Skin of body (tissue), 3 donors: ENCODE measurements around the gene MID1. TPM values are rescaled to one million over a fixed set of nuclear protein-coding genes. Genes with fewer than 3 reads are reported as not detected.

Source experiments
- DNase-seq: peaks from one replicate; lab custom pipeline; 2025; lab: John Stamatoyannopoulos, UW
- small RNA-seq: library from RNA; depleted of rRNA; stranded (forward); fragments of <200 nt; gene quantifications from one replicate; pipeline ENCODE3, GENCODE V24; 2014; ENCODE audit warnings: low replicate concordance
- total RNA-seq: library from RNA; depleted of rRNA; stranded (reverse); fragments of >200 nt; gene quantifications from one replicate; pipeline ENCODE4 v1.2.3, GENCODE V29; 2014

The MID1 gene
- total RNA-seq, 1 donor from 2014 or later: 21.9 TPM

- DNase-seq: no peak
Measured at GRCh38 chrX:10444204-10444603, 176.2 kb downstream of the MID1 start.

- no peak for DNase-seq
Measured at GRCh38 chrX:10441464-10441863, 178.9 kb downstream of the MID1 start.

GRCh38 chrX:10433296-10433965, 187.0 kb downstream of the MID1 start:
- no peak for DNase-seq

- no peak for DNase-seq
Measured at GRCh38 chrX:10429908-10430307, 190.5 kb downstream of the MID1 start.

- DNase-seq: no peak
Measured at GRCh38 chrX:10427249-10427648, 193.1 kb downstream of the MID1 start.

- no peak for DNase-seq
Measured at GRCh38 chrX:10423716-10424115, 196.7 kb downstream of the MID1 start.

- DNase-seq: no peak
Measured at GRCh38 chrX:10420134-10420533, 200.3 kb downstream of the MID1 start.

- DNase-seq: no peak
Measured at GRCh38 chrX:10416424-10416823, 204.0 kb downstream of the MID1 start.

GRCh38 chrX:10415306-10416001, 204.9 kb downstream of the MID1 start:
- DNase-seq: peak; percentile 15

GRCh38 chrX:10414862-10415261, 205.5 kb downstream of the MID1 start:
- no peak for DNase-seq

- DNase-seq: no peak
Measured at GRCh38 chrX:10414156-10414824, 206.1 kb downstream of the MID1 start.

- no peak for DNase-seq
Measured at GRCh38 chrX:10404436-10404835, 215.9 kb downstream of the MID1 start.

GRCh38 chrX:10401239-10401638, 219.1 kb downstream of the MID1 start:
- no peak for DNase-seq

- DNase-seq: peak; percentile 60
Measured at GRCh38 chrX:10399043-10399741, 221.2 kb downstream of the MID1 start.

GRCh38 chrX:10398215-10398614, 222.2 kb downstream of the MID1 start:
- no peak for DNase-seq

GRCh38 chrX:10397349-10397748, 223.0 kb downstream of the MID1 start:
- no peak for DNase-seq

GRCh38 chrX:10395643-10396042, 224.7 kb downstream of the MID1 start:
- DNase-seq: no peak

Small RNA genes lying within 50 kb of the gene (small RNA-seq; reads per million reads assigned to genes)
- gene RNU6-800P: not detected
